Measurements from ENCODE around the gene KRTAP10-6.
"Not testable (repeated sequence)": the region's sequence is repeated elsewhere in the genome, so short reads cannot be mapped to it uniquely, and the experiment has no call there.

DNA sequence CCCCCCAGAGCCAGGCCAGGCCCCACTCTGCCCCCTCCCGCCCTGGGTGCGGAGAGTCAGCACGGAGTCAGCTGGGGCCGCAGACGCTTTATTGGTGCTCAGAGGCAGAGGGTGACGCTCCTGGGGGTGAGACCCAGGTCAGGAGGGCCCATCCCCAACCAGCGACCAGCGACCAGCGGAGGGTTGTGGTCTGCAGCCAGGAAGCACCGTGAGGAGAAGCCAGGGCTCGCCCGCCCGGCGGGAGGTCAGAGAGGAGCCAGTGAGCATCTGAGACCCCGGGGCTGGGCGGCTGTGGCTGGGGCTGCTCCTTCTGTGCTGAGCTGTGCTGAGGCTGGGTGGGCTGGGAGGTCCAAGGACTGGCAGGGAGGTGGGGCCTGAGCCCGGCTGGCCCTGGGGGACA lies 42.0 kb downstream of the KRTAP10-6 start:
- TF ChIP-seq, protein P1, sequence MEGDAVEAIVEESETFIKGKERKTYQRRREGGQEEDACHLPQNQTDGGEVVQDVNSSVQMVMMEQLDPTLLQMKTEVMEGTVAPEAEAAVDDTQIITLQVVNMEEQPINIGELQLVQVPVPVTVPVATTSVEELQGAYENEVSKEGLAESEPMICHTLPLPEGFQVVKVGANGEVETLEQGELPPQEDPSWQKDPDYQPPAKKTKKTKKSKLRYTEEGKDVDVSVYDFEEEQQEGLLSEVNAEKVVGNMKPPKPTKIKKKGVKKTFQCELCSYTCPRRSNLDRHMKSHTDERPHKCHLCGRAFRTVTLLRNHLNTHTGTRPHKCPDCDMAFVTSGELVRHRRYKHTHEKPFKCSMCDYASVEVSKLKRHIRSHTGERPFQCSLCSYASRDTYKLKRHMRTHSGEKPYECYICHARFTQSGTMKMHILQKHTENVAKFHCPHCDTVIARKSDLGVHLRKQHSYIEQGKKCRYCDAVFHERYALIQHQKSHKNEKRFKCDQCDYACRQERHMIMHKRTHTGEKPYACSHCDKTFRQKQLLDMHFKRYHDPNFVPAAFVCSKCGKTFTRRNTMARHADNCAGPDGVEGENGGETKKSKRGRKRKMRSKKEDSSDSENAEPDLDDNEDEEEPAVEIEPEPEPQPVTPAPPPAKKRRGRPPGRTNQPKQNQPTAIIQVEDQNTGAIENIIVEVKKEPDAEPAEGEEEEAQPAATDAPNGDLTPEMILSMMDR (IDR thresholded peaks at IDR 0.05; ENCODE audit: insufficient read depth, low read length, poor library complexity, severe bottlenecking), result not testable (repeated sequence)
- TF ChIP-seq EZH2phosphoT487 (conservative IDR thresholded peaks at IDR 0.05; ENCODE audit: low read length), result not testable (repeated sequence)
